IPS DF 19.7 (cell line): Measurements from ENCODE around the gene LBX2.
"Not testable (repeated sequence)": the region's sequence is repeated elsewhere in the genome, so short reads cannot be mapped to it uniquely, and the experiment has no call there.

Source experiments
- DNase-seq: peaks from one replicate; pipeline ENCODE4 v3.0.0-alpha.2; 2013; ENCODE audit warnings: low read depth, low spot score

LBX2 gene

GRCh38 chr2:74482801-74483674, 16.4 kb downstream of the LBX2 start, which contains the start of the genes CCDC142 and TTC31:
CCDC142 (minus strand) TSS chr2:74482998; CDS start chr2:74482837, 161 bp downstream.
TTC31 (plus strand) TSS chr2:74483081; CDS start chr2:74483096, 15 bp downstream.
- peak; percentile 88 for DNase-seq

- DNase-seq, result no peak
Measured at GRCh38 chr2:74481961-74482800, 17.2 kb downstream of the LBX2 start.

- no peak for DNase-seq
Measured at GRCh38 chr2:74481431-74481830, 18.0 kb downstream of the LBX2 start.

- DNase-seq, result no peak
Measured at GRCh38 chr2:74474899-74475298, 24.5 kb downstream of the LBX2 start.

- DNase-seq, result no peak
Measured at GRCh38 chr2:74474481-74474880, 24.9 kb downstream of the LBX2 start.

- DNase-seq, result no peak
Measured at GRCh38 chr2:74472945-74473258, 26.5 kb downstream of the LBX2 start.

GRCh38 chr2:74472086-74472944, 27.1 kb downstream of the LBX2 start, which contains the start of gene MRPL53:
MRPL53 (minus strand) TSS chr2:74472680; CDS start chr2:74472660, 20 bp downstream.
- peak; percentile 85 for DNase-seq

GRCh38 chr2:74471332-74472065, 27.9 kb downstream of the LBX2 start:
- DNase-seq, result no peak

- DNase-seq, result not testable (repeated sequence)
Measured at GRCh38 chr2:74470742-74471141, 28.7 kb downstream of the LBX2 start.

- DNase-seq, result no peak
Measured at GRCh38 chr2:74464406-74464805, 35.0 kb downstream of the LBX2 start.

- DNase-seq, result no peak
Measured at GRCh38 chr2:74462786-74463105, 36.7 kb downstream of the LBX2 start.

GRCh38 chr2:74462054-74462785, 37.2 kb downstream of the LBX2 start:
- no peak for DNase-seq

GRCh38 chr2:74461187-74462053, 38.0 kb downstream of the LBX2 start:
- DNase-seq, result no peak

GRCh38 chr2:74460187-74460586, 39.2 kb downstream of the LBX2 start:
- not testable (repeated sequence) for DNase-seq

- not testable (repeated sequence) for DNase-seq
Measured at GRCh38 chr2:74459503-74460118, 39.8 kb downstream of the LBX2 start.

GRCh38 chr2:74458938-74459363, 40.5 kb downstream of the LBX2 start:
- DNase-seq, result no peak

GRCh38 chr2:74458132-74458937, 41.1 kb downstream of the LBX2 start, which contains the start of gene WBP1:
WBP1 (plus strand) TSS chr2:74458438; CDS start chr2:74458603, 165 bp downstream.
- DNase-seq, result peak; percentile 100
